Upper lobe of right lung (tissue), 1 donor: ENCODE data around the gene KLK11. TPM values are rescaled to one million over a fixed set of nuclear protein-coding genes. Genes with fewer than 3 reads are reported as not detected.

Experiments
- ATAC-seq: fragments of 200-7000 bp; cut with Tn5 transposase; one replicate; pipeline ENCODE4 v1.9.1; 2020; ENCODE audit warnings: mild to moderate bottlenecking, moderate library complexity
- DNase-seq: peaks from one replicate; pipeline ENCODE4 v3.0.0-alpha.2; 2020
- H3K27ac ChIP-seq: fragments of 200-600 bp; one replicate; pipeline ENCODE4 v1.8.0; 2022
- H3K27me3 ChIP-seq: fragments of 200-600 bp; one replicate; pipeline ENCODE4 v1.8.0; 2022; ENCODE audit warnings: mild to moderate bottlenecking
- H3K36me3 ChIP-seq: fragments of 200-600 bp; one replicate; pipeline ENCODE4 v1.8.0; 2022
- H3K4me1 ChIP-seq: fragments of 200-600 bp; one replicate; pipeline ENCODE4 v1.8.0; 2022
- H3K4me3 ChIP-seq: fragments of 200-600 bp; one replicate; pipeline ENCODE4 v1.8.0; 2022; ENCODE audit warnings: mild to moderate bottlenecking
- H3K9me3 ChIP-seq: fragments of 200-600 bp; one replicate; pipeline ENCODE4 v1.8.0; 2022
- intact Hi-C: fragments of 100-400 bp; cut with DNase I; formaldehyde crosslinking; loops from one replicate; pipeline ENCODE4 v1.11.0; 2022
- total RNA-seq: library from RNA; stranded (reverse); fragmentation: NEBNext Ultra II Directional; extraction: Animal tissue kit (Norgen Biotek cat#: 25700); gene quantifications from one replicate; pipeline ENCODE4 v1.2.1, GENCODE V29; 2021
- TF ChIP-seq, protein P1 (sequence below): fragments of 200-600 bp; IDR thresholded peaks from one replicate; pipeline ENCODE4 v1.8.0; 2022; ENCODE audit warnings: antibody characterized with exemption
- donor health status: DM: no; HTN: yes; CAD: no; lungs with severe emphysema.

Gene KLK11
- total RNA-seq, 1 donor from 2014 or later = 10.8 TPM

DNA sequence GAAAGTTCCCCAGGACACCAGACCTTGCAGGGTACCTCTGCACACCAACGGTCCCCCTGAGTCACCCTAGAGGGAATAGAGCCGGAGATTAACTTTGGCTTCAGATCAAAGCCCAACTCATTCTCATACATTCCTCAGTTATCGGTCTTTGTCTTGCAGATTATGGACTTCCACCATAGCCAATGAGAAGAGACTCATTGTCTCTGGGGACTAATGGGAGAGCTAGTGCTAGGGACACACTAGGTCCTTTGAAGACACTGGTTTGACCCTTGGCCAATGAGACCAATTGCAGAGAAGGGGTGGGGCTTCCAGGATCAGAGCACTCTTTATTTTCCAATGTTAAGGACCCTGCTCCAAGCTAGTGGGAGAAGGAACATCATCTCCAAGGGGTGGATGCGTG, 48.8 kb downstream of the KLK11 start:
- Histone ChIP-seq H3K27me3 (peaks cover 16% of the 10 kb centered on the region), H3K36me3 (no peaks in the 10 kb centered on the region), H3K4me3 (no peak overlapping the region), H3K9me3 (no peaks in the 10 kb centered on the region), H3K27ac (no peak overlapping the region), H3K4me1 (no peaks in the 10 kb centered on the region)
- no peak for DNase-seq
- no peak for ATAC-seq
- intact Hi-C loops = no loop called here
- TF ChIP-seq, protein P1, sequence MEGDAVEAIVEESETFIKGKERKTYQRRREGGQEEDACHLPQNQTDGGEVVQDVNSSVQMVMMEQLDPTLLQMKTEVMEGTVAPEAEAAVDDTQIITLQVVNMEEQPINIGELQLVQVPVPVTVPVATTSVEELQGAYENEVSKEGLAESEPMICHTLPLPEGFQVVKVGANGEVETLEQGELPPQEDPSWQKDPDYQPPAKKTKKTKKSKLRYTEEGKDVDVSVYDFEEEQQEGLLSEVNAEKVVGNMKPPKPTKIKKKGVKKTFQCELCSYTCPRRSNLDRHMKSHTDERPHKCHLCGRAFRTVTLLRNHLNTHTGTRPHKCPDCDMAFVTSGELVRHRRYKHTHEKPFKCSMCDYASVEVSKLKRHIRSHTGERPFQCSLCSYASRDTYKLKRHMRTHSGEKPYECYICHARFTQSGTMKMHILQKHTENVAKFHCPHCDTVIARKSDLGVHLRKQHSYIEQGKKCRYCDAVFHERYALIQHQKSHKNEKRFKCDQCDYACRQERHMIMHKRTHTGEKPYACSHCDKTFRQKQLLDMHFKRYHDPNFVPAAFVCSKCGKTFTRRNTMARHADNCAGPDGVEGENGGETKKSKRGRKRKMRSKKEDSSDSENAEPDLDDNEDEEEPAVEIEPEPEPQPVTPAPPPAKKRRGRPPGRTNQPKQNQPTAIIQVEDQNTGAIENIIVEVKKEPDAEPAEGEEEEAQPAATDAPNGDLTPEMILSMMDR = no peak

DNA sequence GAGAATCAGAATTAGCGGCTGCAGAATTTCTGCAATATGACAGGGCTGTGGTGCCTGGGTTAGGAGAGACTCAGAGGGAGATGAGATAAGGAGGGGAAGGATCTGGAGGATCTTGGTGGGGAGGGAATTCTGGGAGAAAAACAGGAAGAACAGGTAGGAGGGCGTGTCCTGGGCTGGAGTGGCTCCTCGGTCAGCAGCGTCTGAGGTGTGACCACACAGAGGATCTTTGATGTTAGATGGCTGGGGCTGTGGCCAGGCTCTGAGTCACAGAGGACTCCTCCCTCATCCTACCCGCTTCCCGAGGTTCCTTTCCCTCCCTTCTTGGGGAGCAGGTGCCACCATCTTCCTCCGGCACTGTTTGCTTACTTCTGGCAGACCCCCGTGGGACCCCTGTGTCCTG, 50.6 kb downstream of the KLK11 start:
- Histone ChIP-seq H3K9me3 (no peaks in the 10 kb centered on the region), H3K4me3 (no peak overlapping the region), H3K27me3 (peaks cover 11% of the 10 kb centered on the region), H3K27ac (no peak overlapping the region), H3K36me3 (no peaks in the 10 kb centered on the region), H3K4me1 (no peaks in the 10 kb centered on the region)
- DNase-seq (no peak), ATAC-seq (peak; percentile 75)
- intact Hi-C loops = no loop called here
- TF ChIP-seq, protein P1 = no peak

DNA sequence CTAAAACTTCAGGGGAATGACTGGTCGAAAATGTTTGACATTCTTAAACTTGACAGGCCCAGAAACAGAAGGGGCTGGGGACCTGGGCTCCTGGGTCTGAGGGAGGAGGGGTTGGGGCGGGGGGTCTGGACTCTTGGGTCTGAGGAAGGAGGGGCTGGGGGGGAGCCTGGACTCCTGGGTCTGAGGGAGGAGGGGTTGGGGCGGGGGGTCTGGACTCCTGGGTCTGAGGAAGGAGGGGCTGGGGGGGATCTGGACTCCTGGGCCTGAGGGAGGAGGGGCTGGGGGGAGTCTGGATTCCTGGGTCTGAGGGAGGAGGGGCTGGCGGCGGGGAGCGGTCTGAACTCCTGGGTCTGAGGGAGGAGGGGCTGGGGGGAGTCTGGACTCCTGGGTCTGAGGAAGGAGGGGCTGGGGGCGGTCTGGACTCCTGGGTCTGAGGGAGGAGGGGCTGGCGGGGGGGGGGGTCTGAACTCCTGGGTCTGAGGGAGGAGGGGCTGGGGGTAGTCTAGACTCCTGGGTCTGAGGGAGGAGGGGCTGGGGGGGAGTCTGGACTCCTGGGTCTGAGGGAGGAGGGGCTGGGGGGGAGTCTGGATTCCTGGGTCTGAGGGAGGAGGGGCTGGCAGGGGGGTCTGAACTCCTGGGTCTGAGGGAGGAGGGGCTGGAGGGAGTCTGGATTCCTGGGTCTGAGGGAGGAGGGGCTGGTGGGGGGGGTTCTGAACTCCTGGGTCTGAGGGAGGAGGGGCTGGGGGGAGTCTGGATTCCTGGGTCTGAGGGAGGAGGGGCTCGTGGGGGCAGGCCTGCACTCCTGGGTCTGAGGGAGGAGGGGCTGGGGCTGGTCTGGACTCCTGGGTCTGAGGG, 51.5 kb downstream of the KLK11 start:
- no peaks in the 10 kb centered on the region for H3K36me3 ChIP-seq
- H3K27me3 ChIP-seq = peaks cover 20% of the 10 kb centered on the region
- intact Hi-C loops = no loop called here
- no peak overlapping the region for H3K27ac ChIP-seq
- TF ChIP-seq, protein P1 = no peak
- ATAC-seq = no peak
- DNase-seq = no peak
- no peaks in the 10 kb centered on the region for H3K4me1 ChIP-seq
- H3K4me3 ChIP-seq = no peak overlapping the region
- no peaks in the 10 kb centered on the region for H3K9me3 ChIP-seq

DNA sequence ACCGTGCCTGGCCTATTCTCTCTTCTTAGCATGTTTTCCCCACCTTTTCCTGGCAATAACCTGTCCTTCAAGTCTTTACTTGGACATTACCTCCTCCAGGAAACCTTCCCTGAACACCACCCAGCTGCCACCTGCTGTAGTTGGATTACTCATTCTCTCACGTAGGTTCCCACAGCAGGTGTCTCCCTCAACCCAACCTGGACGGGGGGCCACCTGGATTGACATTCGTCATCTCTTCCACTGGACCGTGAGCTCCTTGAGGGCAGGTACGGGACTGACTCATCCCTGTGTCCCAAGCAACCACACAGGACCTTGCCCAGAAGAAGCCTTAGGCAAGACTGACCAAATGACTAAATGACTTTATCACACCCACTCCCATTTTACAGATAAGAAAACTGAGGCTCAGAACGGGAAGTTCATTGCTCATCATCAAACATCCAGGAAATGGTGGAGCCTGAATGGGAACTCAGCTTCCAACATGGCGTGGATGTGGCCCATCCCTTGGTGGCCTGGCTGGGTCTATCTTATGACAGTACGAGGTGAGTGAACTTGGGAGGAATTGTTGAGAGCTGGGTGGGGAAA, 53.5 kb downstream of the KLK11 start:
- no peaks in the 10 kb centered on the region for H3K36me3 ChIP-seq
- H3K27ac ChIP-seq = no peak overlapping the region
- no peak for ATAC-seq
- no peaks in the 10 kb centered on the region for H3K9me3 ChIP-seq
- TF ChIP-seq, protein P1 = no peak
- no peak for DNase-seq
- H3K27me3 ChIP-seq = peaks cover 17% of the 10 kb centered on the region
- H3K4me3 ChIP-seq = no peak overlapping the region
- no peaks in the 10 kb centered on the region for H3K4me1 ChIP-seq
- intact Hi-C loops = no loop called here

Other genes starting within 250 kb of the KLK11 start
- not detected for gene ACP4, start 236.2 kb downstream of the KLK11 start, total RNA-seq
- gene KLK1, start 202.8 kb downstream of the KLK11 start, total RNA-seq = 1.7 TPM
- not detected for gene KLK15, start 193.0 kb downstream of the KLK11 start, total RNA-seq
- not detected for gene KLK3, start 171.7 kb downstream of the KLK11 start, total RNA-seq
- gene KLK2, start 153.2 kb downstream of the KLK11 start, total RNA-seq = not detected
- gene KLK4, start 115.2 kb downstream of the KLK11 start, total RNA-seq = not detected
- not detected for gene KLK5, start 73.6 kb downstream of the KLK11 start, total RNA-seq
- gene KLK6, start 57.0 kb downstream of the KLK11 start, total RNA-seq = not detected
- 0.41 TPM for gene KLK7, start 42.7 kb downstream of the KLK11 start, total RNA-seq
- gene KLK8, start 25.0 kb downstream of the KLK11 start, total RNA-seq = not detected
- 4.7 TPM for gene KLK10, start 6.9 kb downstream of the KLK11 start, total RNA-seq
- not detected for gene KLK12, start 8.4 kb upstream of the KLK11 start, total RNA-seq
- not detected for gene KLK13, start 38.5 kb upstream of the KLK11 start, total RNA-seq
- not detected for gene KLK14, start 56.3 kb upstream of the KLK11 start, total RNA-seq
- gene CTU1, start 81.8 kb upstream of the KLK11 start, total RNA-seq = 8.5 TPM
- 14.5 TPM for gene SIGLEC9, start 98.3 kb upstream of the KLK11 start, total RNA-seq
- gene SIGLEC7, start 115.7 kb upstream of the KLK11 start, total RNA-seq = 11.0 TPM
- gene CD33, start 198.5 kb upstream of the KLK11 start, total RNA-seq = 20.7 TPM
- gene SIGLECL1, start 224.5 kb upstream of the KLK11 start, total RNA-seq = not detected